DND-41 (cell line): Measurements from ENCODE around the gene SCN10A.

Source experiments
- ATAC-seq: fragments of 200-7000 bp; cut with Tn5 transposase; 3 replicates; pipeline ENCODE4 v1.9.1; 2021; ENCODE audit warnings: low read depth; ENCODE audit not compliant: insufficient read depth
- DNase-seq: peaks from one replicate; pipeline ENCODE4 v3.0.0-alpha.2; 2020
- H2AFZ ChIP-seq: 2 replicates; pipeline ENCODE4 v1.6.0; 2012; ENCODE audit warnings: low read depth, low read length
- H3K27ac ChIP-seq: 2 replicates; pipeline ENCODE4 v1.5.1; 2012; ENCODE audit warnings: low read length, inconsistent platforms
- H3K27me3 ChIP-seq: fragments of 200-600 bp; sonication (generic); 2 replicates; pipeline ENCODE4 v1.6.0; 2012; ENCODE audit warnings: low read length, mild to moderate bottlenecking, inconsistent platforms; ENCODE audit not compliant: insufficient read depth, poor library complexity
- H3K36me3 ChIP-seq: 2 replicates; pipeline ENCODE4 v1.5.1; 2012; ENCODE audit warnings: low read length, inconsistent platforms; ENCODE audit not compliant: insufficient read depth
- H3K4me1 ChIP-seq: 2 replicates; pipeline ENCODE4 v1.5.1; 2012; ENCODE audit warnings: mild to moderate bottlenecking, low read length; ENCODE audit not compliant: insufficient read depth
- H3K4me2 ChIP-seq: 2 replicates; pipeline ENCODE4 v1.6.0; 2012; ENCODE audit warnings: mild to moderate bottlenecking, moderate library complexity, low read length, inconsistent platforms; ENCODE audit not compliant: insufficient read depth
- H3K4me3 ChIP-seq, 2 experiments: fragments of 200-600 bp in 1 of 2; shearing (Covaris generic) in 1 of 2; 2 replicates each; pipeline ENCODE4 v1.5.1; 2012 to 2016; ENCODE audit warnings: inconsistent platforms in 2 of 2, low read length in 2 of 2, mild to moderate bottlenecking in 2 of 2, low read depth in 1 of 2, moderate library complexity in 1 of 2
- H3K79me2 ChIP-seq: 2 replicates; pipeline ENCODE4 v1.6.0; 2012; ENCODE audit warnings: low read length, inconsistent platforms; ENCODE audit not compliant: insufficient read depth
- H3K9ac ChIP-seq: 2 replicates; pipeline ENCODE4 v1.6.0; 2012; ENCODE audit warnings: low read depth, mild to moderate bottlenecking, inconsistent platforms, low read length, moderate library complexity
- H3K9me3 ChIP-seq: 2 replicates; pipeline ENCODE4 v1.5.1; 2012; ENCODE audit warnings: low read length, moderate library complexity, mild to moderate bottlenecking, inconsistent platforms; ENCODE audit not compliant: insufficient read depth, severe bottlenecking
- H4K20me1 ChIP-seq: 2 replicates; pipeline ENCODE4 v1.6.0; 2012; ENCODE audit warnings: low read length; ENCODE audit not compliant: insufficient read depth
- CTCF ChIP-seq: IDR thresholded peaks from 2 replicates; pipeline ENCODE4 v1.5.1; 2012; ENCODE audit warnings: borderline replicate concordance, low read length, moderate library complexity, mild to moderate bottlenecking; ENCODE audit not compliant: poor library complexity, severe bottlenecking; ENCODE audit errors: extremely low read depth
- EZH2 ChIP-seq: IDR thresholded peaks from 3 replicates; pipeline ENCODE4 v1.6.1; 2012; ENCODE audit warnings: borderline replicate concordance, low read depth, mild to moderate bottlenecking, moderate library complexity, low read length, inconsistent platforms; ENCODE audit not compliant: severe bottlenecking

Gene SCN10A

DNA sequence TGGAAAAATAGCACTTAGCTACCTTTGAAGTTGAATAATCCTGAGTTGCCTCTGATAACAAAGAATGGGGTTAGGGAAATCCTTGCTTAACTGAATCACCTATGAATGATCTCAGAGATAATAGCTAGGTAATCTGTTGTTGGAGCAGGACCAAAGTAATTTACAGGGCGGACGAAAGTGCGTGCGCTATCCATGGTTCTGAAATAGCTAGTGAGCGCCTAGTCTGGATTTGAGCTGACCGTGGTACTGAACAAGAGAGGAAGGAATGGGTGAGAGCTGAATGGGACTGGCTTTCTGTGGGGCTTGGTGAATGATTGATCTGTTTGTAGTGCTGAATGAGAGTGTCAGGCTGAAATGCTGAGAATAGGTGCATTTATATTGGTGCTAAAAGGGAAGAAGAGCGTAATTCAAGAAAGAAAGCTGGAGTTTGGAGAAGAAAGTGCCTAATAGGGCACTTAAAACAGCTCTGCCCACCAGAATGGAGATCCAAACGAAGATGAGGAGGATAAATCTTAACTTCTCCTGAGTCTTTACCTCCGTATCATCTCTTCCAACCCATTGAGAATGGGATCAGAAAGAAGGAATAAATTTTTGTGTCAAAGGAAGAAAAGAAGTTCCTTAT lies 10.1 kb downstream of the SCN10A start:
- peak; percentile 91 for ATAC-seq
- no peaks in the 10 kb centered on the region for H3K9me3 ChIP-seq
- H3K27me3 ChIP-seq: no peaks in the 10 kb centered on the region

GRCh38 chr3:38805004-38805403 lies 11.0 kb downstream of the SCN10A start:
- Histone ChIP-seq H3K9ac (no peak overlapping the region), H3K9me3 (no peaks in the 10 kb centered on the region), H3K4me2 (no peak overlapping the region), H3K4me3 (no peak overlapping the region), H3K4me1 (no peaks in the 10 kb centered on the region), H3K27me3 (no peaks in the 10 kb centered on the region), H3K36me3 (no peaks in the 10 kb centered on the region), H4K20me1 (no peaks in the 10 kb centered on the region; the same call in 1 of the 2 replicates), H3K27ac (no peak overlapping the region), H2AFZ (no peak overlapping the region), H3K79me2 (no peaks in the 10 kb centered on the region)
- DNase-seq: no peak
- ATAC-seq: no peak
- TF ChIP-seq CTCF: no peak
- no peak for TF ChIP-seq EZH2

More for the DNA sequence above, 10.1 kb downstream of the SCN10A start:
- H3K9ac ChIP-seq: no peak overlapping the region
- peak; percentile 82 for DNase-seq
- no peak overlapping the region for H3K4me2 ChIP-seq
- H3K27ac ChIP-seq: no peak overlapping the region
- TF ChIP-seq CTCF: no peak
- no peak for TF ChIP-seq EZH2
- no peak overlapping the region for H2AFZ ChIP-seq
- no peaks in the 10 kb centered on the region for H3K4me1 ChIP-seq
- H3K4me3 ChIP-seq: no peak overlapping the region
- H4K20me1 ChIP-seq: no peaks in the 10 kb centered on the region; the same call in 1 of the 2 replicates
- H3K36me3 ChIP-seq: no peaks in the 10 kb centered on the region
- no peaks in the 10 kb centered on the region for H3K79me2 ChIP-seq

DNA sequence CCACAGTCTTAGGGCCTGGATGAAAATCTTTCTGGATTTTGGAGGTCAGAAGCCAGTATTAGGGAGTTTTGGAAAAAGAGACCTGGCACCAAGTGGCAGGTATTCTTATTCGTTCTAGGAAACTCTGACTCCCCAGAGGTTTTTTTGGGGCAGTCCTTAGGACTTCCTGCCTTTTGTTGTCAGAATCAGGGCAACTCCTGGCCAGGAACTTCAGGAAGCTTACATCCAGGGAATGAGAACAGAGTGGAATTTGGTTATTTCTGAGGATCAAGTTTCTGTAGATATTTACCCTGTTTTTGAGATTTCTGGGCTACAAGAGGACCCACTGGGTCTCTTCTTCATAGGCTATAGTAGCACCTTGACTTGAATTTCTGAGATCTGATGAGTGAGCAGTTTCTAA lies 15.5 kb downstream of the SCN10A start:
- H3K9me3 ChIP-seq: no peaks in the 10 kb centered on the region
- H3K27ac ChIP-seq: no peak overlapping the region
- H3K36me3 ChIP-seq: no peaks in the 10 kb centered on the region
- H3K4me1 ChIP-seq: no peaks in the 10 kb centered on the region
- TF ChIP-seq CTCF (no peak), EZH2 (no peak)
- H3K4me2 ChIP-seq: no peak overlapping the region
- H3K27me3 ChIP-seq: no peaks in the 10 kb centered on the region
- no peak overlapping the region for H3K4me3 ChIP-seq
- no peak overlapping the region for H3K9ac ChIP-seq
- DNase-seq: no peak
- no peak for ATAC-seq
- H4K20me1 ChIP-seq: no peaks in the 10 kb centered on the region; the same call in 1 of the 2 replicates
- H2AFZ ChIP-seq: no peak overlapping the region
- H3K79me2 ChIP-seq: no peaks in the 10 kb centered on the region

- no peak for DNase-seq
- no peak overlapping the region for H3K4me3 ChIP-seq
- H3K27me3 ChIP-seq: peaks cover 3% of the 10 kb centered on the region
- H3K4me2 ChIP-seq: no peak overlapping the region
- no peak overlapping the region for H3K9ac ChIP-seq
- H3K36me3 ChIP-seq: no peaks in the 10 kb centered on the region
- no peak overlapping the region for H3K27ac ChIP-seq
- no peaks in the 10 kb centered on the region for H3K4me1 ChIP-seq
- H2AFZ ChIP-seq: no peak overlapping the region
- no peaks in the 10 kb centered on the region for H4K20me1 ChIP-seq
- H3K79me2 ChIP-seq: no peaks in the 10 kb centered on the region
- ATAC-seq: no peak
- no peaks in the 10 kb centered on the region for H3K9me3 ChIP-seq
- no peak for TF ChIP-seq EZH2
Measured at GRCh38 chr3:38793721-38794120, 22.3 kb downstream of the SCN10A start.
